Caco-2 (cell line): ENCODE measurements around the gene CALCOCO2. TPM values are rescaled to one million over a fixed set of nuclear protein-coding genes. Genes with fewer than 3 reads are reported as not detected.

ENCODE experiments used
- BruUV-seq: library from RNA; stranded (reverse); fragments of 400-500 nt; replicated peaks from 2 replicates; lab custom pipeline; 2021; lab: Mats Ljungman, UMichigan
- CTCF ChIA-PET: fragments of 300-600 bp; sonication (Branson Sonifier 250); formaldehyde crosslinking; loops from one replicate; lab custom pipeline; 2022; ENCODE audit warnings: antibody characterized with exemption; lab: Charles Lee
- POLR2A ChIA-PET: fragments of 300-600 bp; sonication (Branson Sonifier 250); formaldehyde crosslinking; loops from one replicate; lab custom pipeline; 2022; ENCODE audit warnings: antibody characterized with exemption; lab: Charles Lee
- DNase-seq, 2 experiments: peaks; one replicate each; pipeline versions ENCODE4 v3.0.0 to v3.0.0-alpha.2; 2020 to 2022
- H3K27me3 ChIP-seq: replicated peaks from 2 replicates; pipeline ENCODE4 v1.6.0; 2011; ENCODE audit warnings: low read length; ENCODE audit not compliant: control insufficient read depth, insufficient read depth
- H3K36me3 ChIP-seq: 2 replicates; pipeline ENCODE4 v1.5.1; 2011; ENCODE audit warnings: low read length; ENCODE audit not compliant: control insufficient read depth, insufficient read depth
- H3K4me1 ChIP-seq: fragments of 250-450 bp; sonication (Bioruptor Pico); 2 replicates; pipeline ENCODE4 v1.5.1; 2020; ENCODE audit warnings: mild to moderate bottlenecking
- H3K4me3 ChIP-seq: 2 replicates; pipeline ENCODE4 v1.5.1; 2011; ENCODE audit warnings: low read depth, mild to moderate bottlenecking, control low read depth, low read length
- H3K9me3 ChIP-seq: fragments of 250-450 bp; sonication (Bioruptor Pico); 2 replicates; pipeline ENCODE4 v1.5.1; 2020; ENCODE audit warnings: mild to moderate bottlenecking, moderate library complexity
- H3K27ac Mint-ChIP-seq: one replicate; pipeline ENCODE4 v1.8.0; 2022; ENCODE audit warnings: mixed read lengths; ENCODE audit not compliant: unreplicated experiment
- H3K27me3 Mint-ChIP-seq: one replicate; pipeline ENCODE4 v1.8.0; 2022; ENCODE audit warnings: mixed read lengths; ENCODE audit not compliant: insufficient read depth, unreplicated experiment
- H3K36me3 Mint-ChIP-seq: one replicate; pipeline ENCODE4 v1.8.0; 2022; ENCODE audit warnings: mild to moderate bottlenecking, mixed read lengths; ENCODE audit not compliant: insufficient read depth, unreplicated experiment
- H3K4me1 Mint-ChIP-seq: one replicate; pipeline ENCODE4 v1.8.0; 2022; ENCODE audit warnings: low read depth, mixed read lengths; ENCODE audit not compliant: unreplicated experiment
- H3K4me3 Mint-ChIP-seq: one replicate; pipeline ENCODE4 v1.8.0; 2022; ENCODE audit warnings: mild to moderate bottlenecking, moderate library complexity, mixed read lengths; ENCODE audit not compliant: unreplicated experiment
- H3K9me3 Mint-ChIP-seq: one replicate; pipeline ENCODE4 v1.8.0; 2022; ENCODE audit warnings: mixed read lengths; ENCODE audit not compliant: unreplicated experiment
- CTCF ChIP-seq, 2 experiments: fragments of 200-600 bp in 1 of 2; IDR thresholded peaks; 1 replicate in 1 of 2; 2 replicates in 1 of 2; pipeline versions ENCODE4 v1.5.1 to v1.8.0; 2011 to 2022; ENCODE audit warnings: antibody characterized with exemption in 1 of 2, control low read depth in 1 of 2, inconsistent platforms in 1 of 2, low read depth in 1 of 2, low read length in 1 of 2, mild to moderate bottlenecking in 1 of 2, moderate library complexity in 1 of 2; ENCODE audit not compliant: insufficient read depth in 1 of 2, severe bottlenecking in 1 of 2, unreplicated experiment in 1 of 2
- intact Hi-C: fragments of 100-400 bp; cut with micrococcal nuclease; formaldehyde crosslinking; loops from one replicate; pipeline ENCODE4 v1.10.0; 2022; ENCODE audit not compliant: unreplicated experiment
- total RNA-seq: library from RNA; stranded (reverse); gene quantifications from 2 replicates; pipeline ENCODE4 v1.2.3, GENCODE V29; 2022

CALCOCO2 gene
- total RNA-seq, 1 experiment from 2014 or later: 233 TPM

- Mint-ChIP-seq H3K4me1 (peaks cover 44% of the 10 kb centered on the region), H3K4me3 (peak overlapping the region; percentile 89), H3K27me3 (no peaks in the 10 kb centered on the region), H3K27ac (peak overlapping the region; percentile 95), H3K36me3 (peaks cover 72% of the 10 kb centered on the region), H3K9me3 (no peaks in the 10 kb centered on the region)
- TF ChIP-seq CTCF (IDR thresholded peaks at IDR 0.05; ENCODE audit: insufficient read depth in 1 of 2, low read depth in 1 of 2, low read length in 1 of 2, severe bottlenecking in 1 of 2, unreplicated experiment in 1 of 2): no peak
- no peaks in the 10 kb centered on the region for H3K9me3 ChIP-seq
- TSS peak; percentile 22 for BruUV-seq
- ChIA-PET CTCF (interaction anchor here (2.9 kb wide), 2 partner anchors 31 to 123 kb away, joined by 14 to 15 read pairs; no protein-coding TSS in a partner anchor), POLR2A (interaction anchor here (2.9 kb wide), 1 partner anchor 16 kb away, joined by 64 read pairs; the partner anchor contains the start of gene ATP5MC1)
- intact Hi-C loops: loop anchor here (1.0 to 2.0 kb wide), 2 partner anchors 61 to 123 kb away; no protein-coding TSS in a partner anchor
- no peaks in the 10 kb centered on the region for H3K27me3 ChIP-seq
- H3K36me3 ChIP-seq: peaks cover 11% of the 10 kb centered on the region
- no peak for DNase-seq
- peaks cover 23% of the 10 kb centered on the region for H3K4me1 ChIP-seq
- peak overlapping the region; percentile 94 for H3K4me3 ChIP-seq
Observed at GRCh38 chr17:48909783-48910182, 78.9 kb downstream of the CALCOCO2 start.

DNA sequence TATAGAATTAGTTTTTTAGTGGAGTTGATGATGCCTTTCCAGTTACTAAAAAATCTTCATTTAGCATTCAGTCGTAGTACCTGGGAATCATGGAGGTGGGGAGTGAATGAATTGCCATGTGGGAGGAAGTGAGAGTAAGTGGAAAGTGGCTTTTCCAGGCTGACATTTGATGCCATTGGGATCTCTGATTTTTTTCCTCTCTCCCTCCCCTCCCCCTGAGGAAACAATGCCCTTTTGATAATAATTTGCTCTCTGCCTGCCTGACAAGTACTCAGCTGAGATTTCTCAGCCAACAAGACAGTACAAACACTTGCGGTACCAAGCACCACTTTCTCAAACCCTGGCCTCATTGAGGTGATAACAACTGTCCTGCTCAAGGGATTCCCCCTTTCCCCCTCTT, 79.5 kb downstream of the CALCOCO2 start:
- no peaks in the 10 kb centered on the region for H3K9me3 ChIP-seq
- H3K27me3 ChIP-seq: no peaks in the 10 kb centered on the region
- ChIA-PET CTCF (interaction anchor here (0.7 to 1.1 kb wide), 2 partner anchors 26 to 122 kb away, joined by 3 read pairs; no protein-coding TSS in a partner anchor), POLR2A (interaction anchor here (0.8 kb wide), 1 partner anchor 110 kb away, joined by 3 read pairs; no protein-coding TSS in a partner anchor)
- peaks cover 23% of the 10 kb centered on the region for H3K4me1 ChIP-seq
- no peak for DNase-seq
- Mint-ChIP-seq H3K36me3 (peaks cover 78% of the 10 kb centered on the region), H3K27me3 (no peaks in the 10 kb centered on the region), H3K4me1 (peaks cover 44% of the 10 kb centered on the region), H3K4me3 (peak overlapping the region; percentile 89), H3K9me3 (no peaks in the 10 kb centered on the region), H3K27ac (peak overlapping the region; percentile 95)
- H3K4me3 ChIP-seq: no peak overlapping the region
- BruUV-seq: no TSS peak
- no peak for TF ChIP-seq CTCF (IDR thresholded peaks at IDR 0.05; ENCODE audit: insufficient read depth in 1 of 2, low read depth in 1 of 2, low read length in 1 of 2, severe bottlenecking in 1 of 2, unreplicated experiment in 1 of 2)
- intact Hi-C loops: no loop called here
- peaks cover 14% of the 10 kb centered on the region for H3K36me3 ChIP-seq

GRCh38 chr17:48912476-48912875, 81.6 kb downstream of the CALCOCO2 start:
- intact Hi-C loops: no loop called here
- Mint-ChIP-seq H3K27ac (no peak overlapping the region), H3K27me3 (no peaks in the 10 kb centered on the region), H3K4me1 (peaks cover 44% of the 10 kb centered on the region), H3K36me3 (peaks cover 97% of the 10 kb centered on the region), H3K9me3 (no peaks in the 10 kb centered on the region), H3K4me3 (no peak overlapping the region)
- no peak for TF ChIP-seq CTCF (IDR thresholded peaks at IDR 0.05; ENCODE audit: insufficient read depth in 1 of 2, low read depth in 1 of 2, low read length in 1 of 2, severe bottlenecking in 1 of 2, unreplicated experiment in 1 of 2)
- Histone ChIP-seq H3K27me3 (no peaks in the 10 kb centered on the region), H3K9me3 (no peaks in the 10 kb centered on the region), H3K4me1 (peaks cover 23% of the 10 kb centered on the region), H3K4me3 (no peak overlapping the region), H3K36me3 (peaks cover 18% of the 10 kb centered on the region)
- POLR2A ChIA-PET: no interaction called here
- no peak for DNase-seq
- CTCF ChIA-PET: no interaction called here
- no TSS peak for BruUV-seq

Other genes with a start within 250 kb of the CALCOCO2 start
- 7.2 and 10.1 TPM in 2 replicates for gene HOXB3, start 240.8 kb upstream of the CALCOCO2 start, total RNA-seq
- not detected in 2 replicates for gene HOXB5, start 237.3 kb upstream of the CALCOCO2 start, total RNA-seq
- 1.8 and 1.9 TPM in 2 replicates for gene HOXB6, start 226.0 kb upstream of the CALCOCO2 start, total RNA-seq
- gene HOXB7, start 220.0 kb upstream of the CALCOCO2 start, total RNA-seq: 23.7 and 28.2 TPM in 2 replicates
- gene HOXB8, start 215.7 kb upstream of the CALCOCO2 start, total RNA-seq: 0.39 and 1.2 TPM in 2 replicates
- gene HOXB9, start 204.7 kb upstream of the CALCOCO2 start, total RNA-seq: 4.5 and 5.4 TPM in 2 replicates
- gene PRAC1, start 108.5 kb upstream of the CALCOCO2 start, total RNA-seq: not detected in 2 replicates
- gene PRAC2, start 107.8 kb upstream of the CALCOCO2 start, total RNA-seq: not detected in 2 replicates
- gene HOXB13, start 102.3 kb upstream of the CALCOCO2 start, total RNA-seq: 4.3 and 5.5 TPM in 2 replicates
- 0.16 and 0.81 TPM in 2 replicates for gene TTLL6, start 13.8 kb upstream of the CALCOCO2 start, total RNA-seq
- 161 and 172 TPM in 2 replicates for gene ATP5MC1, start 61.8 kb downstream of the CALCOCO2 start, total RNA-seq
- 182 and 187 TPM in 2 replicates for gene UBE2Z, start 77.4 kb downstream of the CALCOCO2 start, total RNA-seq
- gene SNF8, start 113.8 kb downstream of the CALCOCO2 start, total RNA-seq: 457 and 461 TPM in 2 replicates
- 0.59 and 0.63 TPM in 2 replicates for gene GIP, start 137.6 kb downstream of the CALCOCO2 start, total RNA-seq
- 583 and 601 TPM in 2 replicates for gene IGF2BP1, start 166.3 kb downstream of the CALCOCO2 start, total RNA-seq